Natural killer cell (primary cell): Measurements from ENCODE around the gene PDIA6. TPM values are rescaled to one million over a fixed set of nuclear protein-coding genes. Genes with fewer than 3 reads are reported as not detected.

Experiments used
- ATAC-seq, 3 donors: fragments of 150-1000 bp in 2 of 3; fragments of 200-7000 bp in 1 of 3; cut with Tn5 transposase; 1 replicate in 1 of 3; 2 replicates in 2 of 3; pipeline ENCODE4 v1.10.0; 2021; ENCODE audit warnings: mild to moderate bottlenecking in 2 of 3, moderate library complexity in 2 of 3
- DNase-seq, 2 donors: peaks; one replicate each; pipeline versions ENCODE4 v3.0.0 to v3.0.0-alpha.2; 2013 to 2021; ENCODE audit warnings: mixed read lengths in 1 of 2
- H3K27ac ChIP-seq: one replicate; pipeline ENCODE4 v1.5.1; 2013; ENCODE audit warnings: mild to moderate bottlenecking, low read length
- H3K27me3 ChIP-seq: one replicate; pipeline ENCODE4 v1.6.1; 2013; ENCODE audit warnings: low read length; ENCODE audit not compliant: control insufficient read depth, insufficient read depth
- H3K36me3 ChIP-seq: one replicate; pipeline ENCODE4 v1.6.1; 2013; ENCODE audit warnings: low read length; ENCODE audit not compliant: control insufficient read depth, insufficient read depth
- H3K4me1 ChIP-seq: one replicate; pipeline ENCODE4 v1.6.1; 2013; ENCODE audit warnings: low read length; ENCODE audit not compliant: control insufficient read depth, insufficient read depth
- H3K4me3 ChIP-seq: one replicate; pipeline ENCODE4 v1.5.1; 2013; ENCODE audit warnings: low read length
- H3K9me3 ChIP-seq: one replicate; pipeline ENCODE4 v1.6.1; 2013; ENCODE audit warnings: low read length; ENCODE audit not compliant: control insufficient read depth, insufficient read depth
- H3K27ac Mint-ChIP-seq, 2 donors: one replicate each; pipeline ENCODE4 v1.8.0; 2022; ENCODE audit warnings: mild to moderate bottlenecking in 2 of 2, mixed read lengths in 2 of 2, moderate library complexity in 1 of 2
- H3K27me3 Mint-ChIP-seq, 2 donors: one replicate each; pipeline ENCODE4 v1.8.0; 2022; ENCODE audit warnings: low read depth in 2 of 2, mixed read lengths in 2 of 2
- H3K36me3 Mint-ChIP-seq: one replicate; pipeline ENCODE4 v1.8.0; 2022; ENCODE audit warnings: mixed read lengths
- H3K4me1 Mint-ChIP-seq, 2 donors: one replicate each; pipeline ENCODE4 v1.8.0; 2022; ENCODE audit warnings: mixed read lengths in 2 of 2
- H3K4me3 Mint-ChIP-seq: one replicate; pipeline ENCODE4 v1.8.0; 2022; ENCODE audit warnings: mild to moderate bottlenecking, moderate library complexity, mixed read lengths
- H3K9me3 Mint-ChIP-seq, 2 donors: one replicate each; pipeline ENCODE4 v1.8.0; 2022; ENCODE audit warnings: mixed read lengths in 2 of 2
- CTCF ChIP-seq: fragments of 200-600 bp; IDR thresholded peaks from one replicate; pipeline ENCODE4 v1.8.0; 2022; ENCODE audit warnings: antibody characterized with exemption
- WGBS: methylation state at CpG from one replicate; pipeline ENCODE4 v1.1.7; 2013; ENCODE audit warnings: missing lambda C conversion rate; ENCODE audit not compliant: insufficient coverage; 5-methylcytosine and 5-hydroxymethylcytosine counted together
- intact Hi-C: fragments of 100-400 bp; cut with micrococcal nuclease; formaldehyde crosslinking; loops from one replicate; pipeline ENCODE4 v1.14.2; 2022
- total RNA-seq, 4 donors: library from RNA; stranded (reverse); fragments of 120-200 nt in 1 of 4; gene quantifications; one replicate each; pipeline versions ENCODE4 v1.2.3 to v1.2.4, GENCODE V29; 2013 to 2022

Gene PDIA6
- total RNA-seq, 3 donors from 2014 or later (not counting 1 experiment from before 2014, with no cell fraction given): 57.4 to 81.2 (median 58.7) TPM

DNA sequence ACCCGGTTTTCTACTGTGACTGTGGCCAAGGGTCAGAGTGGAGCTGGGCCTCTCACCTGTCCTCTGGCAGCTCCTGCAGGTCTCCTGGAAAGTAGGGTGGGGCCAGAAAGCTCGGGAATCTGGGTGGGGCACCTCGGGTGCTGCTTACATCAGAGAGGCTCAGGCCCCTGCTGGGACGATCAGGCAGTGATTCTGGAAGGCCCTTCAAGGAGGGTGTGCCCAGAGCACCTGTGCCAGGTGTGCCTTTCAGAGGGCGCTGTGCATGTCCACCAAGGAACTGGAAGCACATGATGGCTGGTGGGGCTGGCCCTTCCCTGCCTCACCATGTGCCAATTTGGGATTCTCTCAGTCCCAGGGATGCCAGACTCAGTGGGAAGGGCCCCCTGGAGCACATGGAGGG is 47.1 kb downstream of the PDIA6 start:
- Mint-ChIP-seq H3K4me3 (no peak overlapping the region), H3K36me3 (no peaks in the 10 kb centered on the region), H3K4me1 (no peaks in the 10 kb centered on the region), H3K9me3 (no peaks in the 10 kb centered on the region), H3K27ac (no peak overlapping the region), H3K27me3 (peaks cover 0 to 3% of the 10 kb centered on the region in 2 donors)
- no peaks in the 10 kb centered on the region for H3K4me1 ChIP-seq
- DNase-seq (no peak), ATAC-seq (no peak)
- intact Hi-C loops: no loop called here
- TF ChIP-seq CTCF: no peak
- no peaks in the 10 kb centered on the region for H3K9me3 ChIP-seq
- H3K36me3 ChIP-seq: no peaks in the 10 kb centered on the region
- no peak overlapping the region for H3K4me3 ChIP-seq
- WGBS: 66% methylated on average over 5 of the region's 5 CpGs
- H3K27ac ChIP-seq: no peak overlapping the region
- H3K27me3 ChIP-seq: no peaks in the 10 kb centered on the region

DNA sequence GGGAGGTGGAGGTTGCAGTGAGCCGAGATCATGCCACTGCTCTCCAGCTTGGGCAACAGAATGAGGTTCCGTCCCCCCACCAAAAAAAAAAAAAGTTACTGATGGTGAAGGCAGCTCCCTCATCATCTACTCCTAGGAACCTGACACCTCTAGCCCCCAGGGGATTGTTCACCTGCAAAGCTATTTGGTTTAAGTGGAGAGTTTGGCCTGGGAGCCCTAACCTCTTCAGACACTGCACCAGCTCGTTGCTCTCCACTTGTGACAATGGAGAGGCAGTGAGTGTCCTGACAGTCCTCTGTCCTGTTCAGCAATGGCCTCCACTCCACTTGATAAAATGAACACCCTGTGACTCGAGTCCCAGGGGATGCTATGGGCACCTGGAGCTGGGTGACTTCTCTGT is 47.7 kb downstream of the PDIA6 start:
- no peak overlapping the region for H3K4me3 Mint-ChIP-seq
- intact Hi-C loops: no loop called here
- H3K4me3 ChIP-seq: no peak overlapping the region

GRCh38 chr2:10764096-10764785 is 48.3 kb downstream of the PDIA6 start:
- Histone ChIP-seq H3K27ac (no peak overlapping the region), H3K4me3 (no peak overlapping the region), H3K36me3 (no peaks in the 10 kb centered on the region), H3K27me3 (no peaks in the 10 kb centered on the region), H3K4me1 (no peaks in the 10 kb centered on the region), H3K9me3 (no peaks in the 10 kb centered on the region)
- H3K27ac Mint-ChIP-seq: no peak overlapping the region
- H3K36me3 Mint-ChIP-seq: no peaks in the 10 kb centered on the region
- intact Hi-C loops: no loop called here
- no peaks in the 10 kb centered on the region for H3K4me1 Mint-ChIP-seq
- peaks cover 0 to 3% of the 10 kb centered on the region in 2 donors for H3K27me3 Mint-ChIP-seq
- no peak overlapping the region for H3K4me3 Mint-ChIP-seq
- DNase-seq (no peak), ATAC-seq (no peak)
- 90% methylated on average over 18 of the region's 18 CpGs for WGBS
- no peaks in the 10 kb centered on the region for H3K9me3 Mint-ChIP-seq
- TF ChIP-seq CTCF: no peak

More for the DNA sequence above, 47.7 kb downstream of the PDIA6 start:
- Mint-ChIP-seq H3K27ac (no peak overlapping the region), H3K4me1 (no peaks in the 10 kb centered on the region), H3K27me3 (peaks cover 0 to 3% of the 10 kb centered on the region in 2 donors), H3K36me3 (no peaks in the 10 kb centered on the region), H3K9me3 (no peaks in the 10 kb centered on the region)
- DNase-seq: no peak
- ATAC-seq: no peak
- 81% methylated on average over 2 of the region's 4 CpGs for WGBS
- Histone ChIP-seq H3K27ac (no peak overlapping the region), H3K36me3 (no peaks in the 10 kb centered on the region), H3K4me1 (no peaks in the 10 kb centered on the region), H3K27me3 (no peaks in the 10 kb centered on the region), H3K9me3 (no peaks in the 10 kb centered on the region)
- TF ChIP-seq CTCF: no peak

DNA sequence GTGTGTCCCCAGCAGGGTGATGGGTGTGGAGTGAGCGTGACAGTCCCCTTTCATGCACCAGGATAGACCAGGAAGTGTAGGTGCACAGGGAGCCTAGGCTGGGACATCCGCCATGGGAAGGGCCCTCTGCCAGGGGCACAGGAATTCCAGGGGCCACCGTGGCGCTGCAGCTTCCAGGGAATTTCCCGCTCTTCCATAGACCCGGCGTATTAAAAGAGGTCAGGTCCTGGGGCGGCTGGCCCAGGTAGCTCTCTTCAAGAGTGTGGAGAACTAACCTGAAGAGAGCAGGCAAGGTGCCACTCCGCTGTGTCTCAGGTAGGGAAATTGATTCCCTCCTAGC is 49.2 kb downstream of the PDIA6 start:
- Mint-ChIP-seq H3K36me3 (no peaks in the 10 kb centered on the region), H3K4me1 (no peaks in the 10 kb centered on the region), H3K9me3 (no peaks in the 10 kb centered on the region), H3K27ac (no peak overlapping the region), H3K27me3 (peaks cover 0 to 3% of the 10 kb centered on the region in 2 donors), H3K4me3 (no peak overlapping the region)
- no peaks in the 10 kb centered on the region for H3K4me1 ChIP-seq
- no peak for TF ChIP-seq CTCF
- WGBS: 91% methylated on average over 9 of the region's 9 CpGs
- H3K9me3 ChIP-seq: no peaks in the 10 kb centered on the region
- H3K4me3 ChIP-seq: no peak overlapping the region
- ATAC-seq (no peak), DNase-seq (no peak)
- H3K36me3 ChIP-seq: no peaks in the 10 kb centered on the region
- no peak overlapping the region for H3K27ac ChIP-seq
- no peaks in the 10 kb centered on the region for H3K27me3 ChIP-seq
- intact Hi-C loops: no loop called here
